A549 (cell line): ENCODE data around the gene ZNF773. TPM values are rescaled to one million over a fixed set of nuclear protein-coding genes. Genes with fewer than 3 reads are reported as not detected.

ENCODE experiments used
- ATAC-seq, 2 experiments: fragments of 200-7000 bp in 1 of 2; fragments of >200 bp in 1 of 2; cut with Nextera tagmentation in 1 of 2; cut with Tn5 transposase in 1 of 2; 3 replicates each; pipeline versions ENCODE4 v1.8.0 to v1.9.1; 2018 to 2020; ENCODE audit warnings: mild to moderate bottlenecking in 1 of 2, moderate library complexity in 1 of 2
- CTCF ChIA-PET: fragments of 300-600 bp; sonication (Branson Sonifier 250); formaldehyde crosslinking; extraction: SDS; loops from one replicate; lab custom pipeline; 2021; ENCODE audit warnings: antibody characterized with exemption, inconsistent platforms; lab: Yijun Ruan, JAX
- POLR2A ChIA-PET: fragments of 350-600 bp; formaldehyde crosslinking; extraction: SDS; loops from one replicate; lab custom pipeline; 2021; ENCODE audit warnings: antibody characterized with exemption, inconsistent platforms; lab: Yijun Ruan, JAX
- DNase-seq, 2 experiments: peaks; one replicate each; pipeline versions ENCODE4 v3.0.0 to v3.0.0-alpha.2; 2011 to 2016; ENCODE audit warnings: low read depth in 1 of 2, low spot score in 1 of 2
- FAIRE-seq: peaks from 2 replicates; lab custom pipeline; 2011; peaks lifted over from hg19 to GRCh38; lab: Jason Lieb, UNC
- H3K27ac ChIP-seq, 2 experiments: fragments of >200 bp; sonication (Bioruptor Twin); formaldehyde crosslinking; 3 replicates each; pipeline ENCODE4 v1.5.1; 2016 to 2017
- H3K4me1 ChIP-seq: fragments of >200 bp; sonication (Bioruptor Twin); formaldehyde crosslinking; 3 replicates; pipeline ENCODE4 v1.6.1; 2016
- H3K4me2 ChIP-seq: fragments of >200 bp; sonication (Bioruptor Twin); formaldehyde crosslinking; 3 replicates; pipeline ENCODE4 v1.6.1; 2016
- H3K4me3 ChIP-seq: fragments of >200 bp; sonication (Bioruptor Twin); formaldehyde crosslinking; 3 replicates; pipeline ENCODE4 v1.5.1; 2016
- H3K9me3 ChIP-seq: fragments of >200 bp; sonication (Bioruptor Twin); formaldehyde crosslinking; 3 replicates; pipeline ENCODE4 v1.6.1; 2016
- BHLHE40 ChIP-seq: IDR thresholded peaks from 2 replicates; pipeline ENCODE4 v1.6.1; 2012; ENCODE audit warnings: low read depth, low read length, inconsistent platforms
- CBX8 ChIP-seq: fragments of 200-600 bp; sonication (generic); IDR thresholded peaks from 2 replicates; pipeline ENCODE4 v1.6.1; 2016
- EHF ChIP-seq: fragments of 250-450 bp; sonication (Bioruptor Pico); IDR thresholded peaks from 2 replicates; pipeline ENCODE4 v1.5.0; 2020; ENCODE audit warnings: mild to moderate bottlenecking
- EHMT2 ChIP-seq: fragments of 200-600 bp; sonication (generic); IDR thresholded peaks from 2 replicates; pipeline ENCODE4 v1.6.1; 2016; ENCODE audit warnings: antibody characterized with exemption, low read depth, mild to moderate bottlenecking, moderate library complexity
- FOSB ChIP-seq: fragments of 250-450 bp; sonication (Bioruptor Pico); IDR thresholded peaks from 2 replicates; pipeline ENCODE4 v1.5.0; 2020; ENCODE audit warnings: mild to moderate bottlenecking, moderate library complexity
- FOXS1 ChIP-seq: fragments of 250-450 bp; sonication (Bioruptor Pico); IDR thresholded peaks from 2 replicates; pipeline ENCODE4 v1.5.0; 2020; ENCODE audit warnings: mild to moderate bottlenecking, moderate library complexity
- HEYL ChIP-seq: fragments of 250-450 bp; sonication (Bioruptor Pico); IDR thresholded peaks from 2 replicates; pipeline ENCODE4 v1.8.0; 2021; ENCODE audit warnings: mild to moderate bottlenecking, moderate library complexity
- HMGXB4 ChIP-seq: fragments of 250-450 bp; sonication (Bioruptor Pico); IDR thresholded peaks from 2 replicates; pipeline ENCODE4 v1.5.0; 2021; ENCODE audit warnings: mild to moderate bottlenecking, moderate library complexity, borderline replicate concordance
- HOXA7 ChIP-seq: fragments of 250-450 bp; sonication (Bioruptor Pico); IDR thresholded peaks from 2 replicates; pipeline ENCODE4 v1.5.0; 2020; ENCODE audit warnings: mild to moderate bottlenecking, moderate library complexity
- KDM1A ChIP-seq: fragments of 200-600 bp; sonication (generic); IDR thresholded peaks from 2 replicates; pipeline ENCODE4 v1.6.1; 2016; ENCODE audit warnings: low read depth, mild to moderate bottlenecking
- MAFK ChIP-seq: fragments of 450-650 bp; IDR thresholded peaks from 2 replicates; pipeline ENCODE4 v1.6.1; 2014; ENCODE audit not compliant: partially characterized antibody
- MAZ ChIP-seq: fragments of 150-350 bp; IDR thresholded peaks from 2 replicates; pipeline ENCODE4 v1.6.1; 2014; ENCODE audit warnings: antibody characterized with exemption, low read depth, low read length, borderline replicate concordance
- POLR2AphosphoS2 ChIP-seq: conservative IDR thresholded peaks from 2 replicates; pipeline ENCODE4 v1.6.1; 2012; ENCODE audit warnings: low read length, improper control_type of control experiment, inconsistent platforms
- RAD21 ChIP-seq, 2 experiments: fragments of >200 bp in 1 of 2; sonication (Bioruptor Twin) in 1 of 2; formaldehyde crosslinking in 1 of 2; IDR thresholded peaks in 1 of 2; conservative IDR thresholded peaks in 1 of 2; 2 replicates in 1 of 2; 3 replicates in 1 of 2; pipeline ENCODE4 v1.6.1; 2012 to 2018; ENCODE audit warnings: inconsistent platforms in 1 of 2
- RARB ChIP-seq: fragments of 250-450 bp; sonication (Bioruptor Pico); IDR thresholded peaks from 2 replicates; pipeline ENCODE4 v1.8.0; 2021; ENCODE audit warnings: mild to moderate bottlenecking, moderate library complexity
- RCOR1 ChIP-seq: fragments of 150-350 bp; IDR thresholded peaks from 2 replicates; pipeline ENCODE4 v1.6.1; 2014; ENCODE audit warnings: antibody characterized with exemption, low read length, low read depth
- RFX5 ChIP-seq: fragments of 450-650 bp; IDR thresholded peaks from 2 replicates; pipeline ENCODE4 v1.7.1; 2014; ENCODE audit warnings: antibody characterized with exemption, mild to moderate bottlenecking, moderate library complexity
- SMC3 ChIP-seq: fragments of >200 bp; sonication (Bioruptor Twin); formaldehyde crosslinking; IDR thresholded peaks from 3 replicates; pipeline ENCODE4 v1.6.1; 2018; ENCODE audit warnings: inconsistent platforms
- TP53 ChIP-seq: fragments of 250-450 bp; sonication (Bioruptor Pico); IDR thresholded peaks from 2 replicates; pipeline ENCODE4 v1.5.0; 2021; ENCODE audit warnings: mild to moderate bottlenecking, moderate library complexity
- ZSCAN20 ChIP-seq: fragments of 250-450 bp; sonication (Bioruptor Pico); IDR thresholded peaks from 2 replicates; pipeline ENCODE4 v1.8.0; 2022; ENCODE audit warnings: mild to moderate bottlenecking, moderate library complexity
- WGBS: methylation state at CpG from one replicate; pipeline ENCODE4 v1.1.6; 2017; ENCODE audit errors: missing lambda C conversion rate; 5-methylcytosine and 5-hydroxymethylcytosine counted together
- polyA plus RNA-seq, 4 experiments: library from polyadenylated mRNA; depleted of rRNA in 3 of 4; stranded (reverse); fragments of >200 nt; fragmentation: RNase III in 1 of 4; extraction: RNeasy Plus Mini Kit Qiagen cat#74134 plus additional on column Dnase treatment in 1 of 4; gene quantifications; 2 replicates in 3 of 4; 3 replicates in 1 of 4; pipeline ENCODE4 v1.2.3, GENCODE V29; 2011 to 2017
- TF ChIP-seq, protein P1 (sequence below): fragments of 250-450 bp; sonication (Bioruptor Pico); IDR thresholded peaks from 2 replicates; pipeline ENCODE4 v1.5.0; 2020; ENCODE audit warnings: low read depth, mild to moderate bottlenecking, moderate library complexity
- TF ChIP-seq, protein P2 (sequence below): fragments of >200 bp; sonication (Bioruptor Twin); formaldehyde crosslinking; IDR thresholded peaks from 2 replicates; pipeline ENCODE4 v1.6.1; 2016
- TF ChIP-seq, protein P3 (sequence below): fragments of 450-650 bp; IDR thresholded peaks from 2 replicates; pipeline ENCODE4 v1.6.1; 2014; ENCODE audit warnings: antibody characterized with exemption
- TF ChIP-seq, protein P4 (sequence below): IDR thresholded peaks from 2 replicates; pipeline ENCODE4 v1.6.1; 2012; ENCODE audit warnings: low read depth, borderline replicate concordance
- TF ChIP-seq, protein P5 (sequence below): fragments of 200-600 bp; sonication (generic); IDR thresholded peaks from 2 replicates; pipeline ENCODE4 v1.6.1; 2016; ENCODE audit warnings: antibody characterized with exemption, mild to moderate bottlenecking, moderate library complexity
- TF ChIP-seq, protein P6 (sequence below): fragments of >200 bp; sonication (Bioruptor Twin); formaldehyde crosslinking; IDR thresholded peaks from 3 replicates; pipeline ENCODE4 v1.5.1; 2016

The ZNF773 gene
- polyA plus RNA-seq, 2 of the 4 experiments (the other 2 are of a cell fraction) = 6.4 to 8.4 TPM

DNA sequence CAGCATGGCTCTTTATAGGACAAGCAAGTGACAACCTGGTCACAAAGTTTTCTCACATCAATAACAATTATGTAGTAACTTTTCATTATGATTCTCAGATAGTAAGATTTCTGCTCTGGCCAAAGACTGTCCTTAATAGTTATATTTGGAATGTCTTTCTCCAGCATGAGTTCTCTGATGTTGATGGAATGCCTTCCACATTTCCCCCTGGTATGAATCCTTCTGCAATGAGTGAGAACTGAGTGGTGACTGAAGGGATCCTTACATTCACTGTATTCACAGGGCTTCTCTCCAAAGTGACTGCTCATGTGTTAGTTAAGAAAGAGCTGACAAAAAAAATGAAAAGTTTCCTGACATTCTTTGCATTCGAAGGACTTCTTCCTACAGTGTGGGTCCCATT, 46.8 kb downstream of the ZNF773 start:
- no peaks in the 10 kb centered on the region for H3K4me1 ChIP-seq
- no peak for ATAC-seq
- no peak for FAIRE-seq
- DNase-seq = no peak
- no peak overlapping the region for H3K4me2 ChIP-seq
- ChIA-PET POLR2A (no interaction called here), CTCF (no interaction called here)
- H3K4me3 ChIP-seq = no peak overlapping the region
- H3K27ac ChIP-seq = no peak overlapping the region
- 87% methylated on average over 1 of the region's 1 CpG for WGBS
- no peak for TF ChIP-seq HMGXB4 (CRISPR knock-in tag)
- no peak for TF ChIP-seq EHMT2
- TF ChIP-seq SMC3 = no peak
- TF ChIP-seq, protein P1, sequence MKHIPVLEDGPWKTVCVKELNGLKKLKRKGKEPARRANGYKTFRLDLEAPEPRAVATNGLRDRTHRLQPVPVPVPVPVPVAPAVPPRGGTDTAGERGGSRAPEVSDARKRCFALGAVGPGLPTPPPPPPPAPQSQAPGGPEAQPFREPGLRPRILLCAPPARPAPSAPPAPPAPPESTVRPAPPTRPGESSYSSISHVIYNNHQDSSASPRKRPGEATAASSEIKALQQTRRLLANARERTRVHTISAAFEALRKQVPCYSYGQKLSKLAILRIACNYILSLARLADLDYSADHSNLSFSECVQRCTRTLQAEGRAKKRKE (CRISPR knock-in tag) = no peak
- TF ChIP-seq EHF = no peak
- no peak for TF ChIP-seq POLR2AphosphoS2
- TF ChIP-seq RAD21 (conservative IDR thresholded peaks at IDR 0.05 in 1 of 2, IDR thresholded peaks at IDR 0.05 in 1 of 2) = no peak
- TF ChIP-seq RARB (CRISPR knock-in tag) = no peak
- TF ChIP-seq, protein P2, sequence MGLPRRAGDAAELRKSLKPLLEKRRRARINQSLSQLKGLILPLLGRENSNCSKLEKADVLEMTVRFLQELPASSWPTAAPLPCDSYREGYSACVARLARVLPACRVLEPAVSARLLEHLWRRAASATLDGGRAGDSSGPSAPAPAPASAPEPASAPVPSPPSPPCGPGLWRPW = no peak
- TF ChIP-seq ZSCAN20 (CRISPR knock-in tag) = no peak
- TF ChIP-seq FOSB (CRISPR knock-in tag) = no peak
- no peak for TF ChIP-seq HOXA7 (CRISPR knock-in tag)
- TF ChIP-seq HEYL (CRISPR knock-in tag) = no peak
- TF ChIP-seq, protein P3, sequence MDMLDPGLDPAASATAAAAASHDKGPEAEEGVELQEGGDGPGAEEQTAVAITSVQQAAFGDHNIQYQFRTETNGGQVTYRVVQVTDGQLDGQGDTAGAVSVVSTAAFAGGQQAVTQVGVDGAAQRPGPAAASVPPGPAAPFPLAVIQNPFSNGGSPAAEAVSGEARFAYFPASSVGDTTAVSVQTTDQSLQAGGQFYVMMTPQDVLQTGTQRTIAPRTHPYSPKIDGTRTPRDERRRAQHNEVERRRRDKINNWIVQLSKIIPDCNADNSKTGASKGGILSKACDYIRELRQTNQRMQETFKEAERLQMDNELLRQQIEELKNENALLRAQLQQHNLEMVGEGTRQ = no peak
- TF ChIP-seq KDM1A = no peak
- TF ChIP-seq MAFK = no peak
- TF ChIP-seq TP53 (CRISPR knock-in tag) = no peak
- TF ChIP-seq FOXS1 (CRISPR knock-in tag) = no peak
- TF ChIP-seq, protein P4, sequence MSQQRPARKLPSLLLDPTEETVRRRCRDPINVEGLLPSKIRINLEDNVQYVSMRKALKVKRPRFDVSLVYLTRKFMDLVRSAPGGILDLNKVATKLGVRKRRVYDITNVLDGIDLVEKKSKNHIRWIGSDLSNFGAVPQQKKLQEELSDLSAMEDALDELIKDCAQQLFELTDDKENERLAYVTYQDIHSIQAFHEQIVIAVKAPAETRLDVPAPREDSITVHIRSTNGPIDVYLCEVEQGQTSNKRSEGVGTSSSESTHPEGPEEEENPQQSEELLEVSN = no peak
- peaks cover 96% of the 10 kb centered on the region for H3K9me3 ChIP-seq

GRCh38 chr19:57552432-57552831, 52.7 kb downstream of the ZNF773 start:
- Histone ChIP-seq H3K4me3 (no peak overlapping the region), H3K27ac (no peak overlapping the region), H3K9me3 (peaks cover 94% of the 10 kb centered on the region), H3K4me1 (no peaks in the 10 kb centered on the region), H3K4me2 (no peak overlapping the region)
- ChIA-PET CTCF (no interaction called here), POLR2A (no interaction called here)
- ATAC-seq = no peak
- DNase-seq = no peak
- whole genome bisulfite sequencing = 95% methylated on average over 2 of the region's 2 CpGs
- no peak for FAIRE-seq
- TF ChIP-seq, protein P5, sequence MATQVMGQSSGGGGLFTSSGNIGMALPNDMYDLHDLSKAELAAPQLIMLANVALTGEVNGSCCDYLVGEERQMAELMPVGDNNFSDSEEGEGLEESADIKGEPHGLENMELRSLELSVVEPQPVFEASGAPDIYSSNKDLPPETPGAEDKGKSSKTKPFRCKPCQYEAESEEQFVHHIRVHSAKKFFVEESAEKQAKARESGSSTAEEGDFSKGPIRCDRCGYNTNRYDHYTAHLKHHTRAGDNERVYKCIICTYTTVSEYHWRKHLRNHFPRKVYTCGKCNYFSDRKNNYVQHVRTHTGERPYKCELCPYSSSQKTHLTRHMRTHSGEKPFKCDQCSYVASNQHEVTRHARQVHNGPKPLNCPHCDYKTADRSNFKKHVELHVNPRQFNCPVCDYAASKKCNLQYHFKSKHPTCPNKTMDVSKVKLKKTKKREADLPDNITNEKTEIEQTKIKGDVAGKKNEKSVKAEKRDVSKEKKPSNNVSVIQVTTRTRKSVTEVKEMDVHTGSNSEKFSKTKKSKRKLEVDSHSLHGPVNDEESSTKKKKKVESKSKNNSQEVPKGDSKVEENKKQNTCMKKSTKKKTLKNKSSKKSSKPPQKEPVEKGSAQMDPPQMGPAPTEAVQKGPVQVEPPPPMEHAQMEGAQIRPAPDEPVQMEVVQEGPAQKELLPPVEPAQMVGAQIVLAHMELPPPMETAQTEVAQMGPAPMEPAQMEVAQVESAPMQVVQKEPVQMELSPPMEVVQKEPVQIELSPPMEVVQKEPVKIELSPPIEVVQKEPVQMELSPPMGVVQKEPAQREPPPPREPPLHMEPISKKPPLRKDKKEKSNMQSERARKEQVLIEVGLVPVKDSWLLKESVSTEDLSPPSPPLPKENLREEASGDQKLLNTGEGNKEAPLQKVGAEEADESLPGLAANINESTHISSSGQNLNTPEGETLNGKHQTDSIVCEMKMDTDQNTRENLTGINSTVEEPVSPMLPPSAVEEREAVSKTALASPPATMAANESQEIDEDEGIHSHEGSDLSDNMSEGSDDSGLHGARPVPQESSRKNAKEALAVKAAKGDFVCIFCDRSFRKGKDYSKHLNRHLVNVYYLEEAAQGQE = no peak
- TF ChIP-seq MAFK (no peak), MAZ (no peak), EHF (no peak), FOSB (CRISPR knock-in tag) (no peak), RARB (CRISPR knock-in tag) (no peak), TP53 (CRISPR knock-in tag) (no peak), RFX5 (no peak), SMC3 (no peak), BHLHE40 (no peak), CBX8 (no peak), RCOR1 (no peak)
- TF ChIP-seq, protein P6, sequence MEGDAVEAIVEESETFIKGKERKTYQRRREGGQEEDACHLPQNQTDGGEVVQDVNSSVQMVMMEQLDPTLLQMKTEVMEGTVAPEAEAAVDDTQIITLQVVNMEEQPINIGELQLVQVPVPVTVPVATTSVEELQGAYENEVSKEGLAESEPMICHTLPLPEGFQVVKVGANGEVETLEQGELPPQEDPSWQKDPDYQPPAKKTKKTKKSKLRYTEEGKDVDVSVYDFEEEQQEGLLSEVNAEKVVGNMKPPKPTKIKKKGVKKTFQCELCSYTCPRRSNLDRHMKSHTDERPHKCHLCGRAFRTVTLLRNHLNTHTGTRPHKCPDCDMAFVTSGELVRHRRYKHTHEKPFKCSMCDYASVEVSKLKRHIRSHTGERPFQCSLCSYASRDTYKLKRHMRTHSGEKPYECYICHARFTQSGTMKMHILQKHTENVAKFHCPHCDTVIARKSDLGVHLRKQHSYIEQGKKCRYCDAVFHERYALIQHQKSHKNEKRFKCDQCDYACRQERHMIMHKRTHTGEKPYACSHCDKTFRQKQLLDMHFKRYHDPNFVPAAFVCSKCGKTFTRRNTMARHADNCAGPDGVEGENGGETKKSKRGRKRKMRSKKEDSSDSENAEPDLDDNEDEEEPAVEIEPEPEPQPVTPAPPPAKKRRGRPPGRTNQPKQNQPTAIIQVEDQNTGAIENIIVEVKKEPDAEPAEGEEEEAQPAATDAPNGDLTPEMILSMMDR = no peak
